Adrenal gland (tissue), 5 donors: Measurements from ENCODE around the gene ABCF2.

Source experiments
- POLR2A ChIP-seq, 2 donors: fragments of 450-650 bp; IDR thresholded peaks; one replicate each; pipeline ENCODE4 v1.6.1; 2017; ENCODE audit warnings: antibody characterized with exemption in 2 of 2, mild to moderate bottlenecking in 2 of 2, moderate library complexity in 1 of 2
- TF ChIP-seq, protein P1 (sequence below), 6 experiments: fragments of 450-650 bp in 4 of 6; fragments of 200-600 bp in 2 of 6; sonication (generic) in 1 of 6; IDR thresholded peaks; 1 replicate in 5 of 6; 2 replicates in 1 of 6; pipeline versions ENCODE4 v1.5.1 to v1.8.0; 2016 to 2021; ENCODE audit warnings: antibody characterized with exemption in 6 of 6, mild to moderate bottlenecking in 2 of 6, moderate library complexity in 1 of 6
- donor health status: DM: no; HTN: no; CAD: no.

DNA sequence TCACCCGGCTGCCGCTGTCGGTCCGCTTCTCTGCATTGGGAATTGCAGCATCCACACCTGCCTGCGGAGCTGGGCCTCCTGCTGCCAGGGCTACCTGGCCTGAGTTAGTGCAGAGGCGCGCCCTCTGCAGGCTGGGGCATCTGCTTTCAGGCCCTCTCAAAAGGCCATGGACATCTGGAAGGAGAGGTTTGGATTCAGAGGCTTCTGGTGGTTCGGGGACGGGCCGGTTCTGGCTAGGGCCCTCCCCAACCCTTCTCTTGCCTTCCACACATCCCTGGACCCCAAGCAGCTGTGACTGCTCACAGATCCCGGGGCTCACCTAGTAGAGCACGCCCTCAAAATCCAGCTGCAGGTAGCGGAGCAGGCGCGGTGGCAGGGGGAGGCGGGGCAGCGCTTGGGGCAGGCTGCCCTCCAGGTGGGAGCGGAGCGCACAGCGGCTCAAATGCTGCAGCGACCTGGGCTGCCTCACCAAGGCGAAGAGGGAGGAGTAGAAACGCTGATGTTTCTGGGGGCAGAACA lies 51.2 kb downstream of the ABCF2 start:
- TF ChIP-seq, protein P1, sequence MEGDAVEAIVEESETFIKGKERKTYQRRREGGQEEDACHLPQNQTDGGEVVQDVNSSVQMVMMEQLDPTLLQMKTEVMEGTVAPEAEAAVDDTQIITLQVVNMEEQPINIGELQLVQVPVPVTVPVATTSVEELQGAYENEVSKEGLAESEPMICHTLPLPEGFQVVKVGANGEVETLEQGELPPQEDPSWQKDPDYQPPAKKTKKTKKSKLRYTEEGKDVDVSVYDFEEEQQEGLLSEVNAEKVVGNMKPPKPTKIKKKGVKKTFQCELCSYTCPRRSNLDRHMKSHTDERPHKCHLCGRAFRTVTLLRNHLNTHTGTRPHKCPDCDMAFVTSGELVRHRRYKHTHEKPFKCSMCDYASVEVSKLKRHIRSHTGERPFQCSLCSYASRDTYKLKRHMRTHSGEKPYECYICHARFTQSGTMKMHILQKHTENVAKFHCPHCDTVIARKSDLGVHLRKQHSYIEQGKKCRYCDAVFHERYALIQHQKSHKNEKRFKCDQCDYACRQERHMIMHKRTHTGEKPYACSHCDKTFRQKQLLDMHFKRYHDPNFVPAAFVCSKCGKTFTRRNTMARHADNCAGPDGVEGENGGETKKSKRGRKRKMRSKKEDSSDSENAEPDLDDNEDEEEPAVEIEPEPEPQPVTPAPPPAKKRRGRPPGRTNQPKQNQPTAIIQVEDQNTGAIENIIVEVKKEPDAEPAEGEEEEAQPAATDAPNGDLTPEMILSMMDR (IDR thresholded peaks at IDR 0.05): no peak
- TF ChIP-seq POLR2A (IDR thresholded peaks at IDR 0.05): no peak
